Activated CD4-positive, alpha-beta T cell treated with anti-CD3 and anti-CD28 coated beads for 48 hours (primary cell): ENCODE results near the gene FAM184A.
"Not testable (repeated sequence)": the region's sequence is repeated elsewhere in the genome, so short reads cannot be mapped to it uniquely, and the experiment has no call there.

Experiments used
- DNase-seq: peaks from one replicate; pipeline ENCODE4 v3.0.0-alpha.2; 2020

Gene FAM184A

DNA sequence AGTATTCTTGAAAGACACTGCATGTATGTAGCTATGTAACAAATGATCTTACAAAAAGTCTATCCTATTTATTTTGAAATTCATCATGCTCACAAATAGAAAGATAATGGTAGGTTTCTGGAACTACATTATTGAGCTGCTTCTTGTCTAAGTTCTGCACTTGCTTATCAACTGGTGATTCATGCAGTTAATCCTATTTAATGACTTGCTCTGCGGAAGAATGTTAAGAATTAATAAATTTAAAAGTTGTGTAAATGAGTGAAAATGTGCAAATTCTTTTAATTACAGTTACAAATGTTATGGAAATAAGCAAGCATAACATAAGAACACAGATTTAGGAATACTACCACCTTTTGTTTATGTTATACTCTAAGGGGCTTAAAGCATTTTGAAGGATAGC, 76.4 kb downstream of the FAM184A start:
- DNase-seq, result no peak

DNA sequence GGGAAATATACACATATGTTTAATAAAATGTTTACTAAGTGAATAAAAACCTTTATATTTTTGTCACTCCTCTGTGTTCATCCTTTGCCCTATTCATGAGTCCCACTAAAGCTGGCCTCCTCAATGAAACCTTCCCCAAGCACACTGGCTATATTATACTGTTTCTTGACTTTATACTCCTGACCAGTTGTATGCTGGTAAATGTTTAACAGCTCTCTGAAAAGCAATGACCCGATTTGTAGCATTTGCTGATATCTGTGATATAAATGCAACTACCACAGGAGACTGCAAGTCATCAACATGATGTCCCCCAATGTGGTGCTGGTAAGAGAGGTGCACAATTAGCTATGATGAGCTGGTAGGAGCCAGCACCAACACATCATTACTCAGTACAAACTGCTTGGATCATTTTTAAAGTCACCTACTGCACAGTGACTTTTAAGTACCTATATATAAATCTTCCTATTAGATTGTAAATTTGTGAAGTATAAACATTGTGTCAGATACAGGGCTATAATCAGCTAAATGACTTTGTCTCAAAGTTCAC, 78.9 kb downstream of the FAM184A start:
- DNase-seq, result no peak

DNA sequence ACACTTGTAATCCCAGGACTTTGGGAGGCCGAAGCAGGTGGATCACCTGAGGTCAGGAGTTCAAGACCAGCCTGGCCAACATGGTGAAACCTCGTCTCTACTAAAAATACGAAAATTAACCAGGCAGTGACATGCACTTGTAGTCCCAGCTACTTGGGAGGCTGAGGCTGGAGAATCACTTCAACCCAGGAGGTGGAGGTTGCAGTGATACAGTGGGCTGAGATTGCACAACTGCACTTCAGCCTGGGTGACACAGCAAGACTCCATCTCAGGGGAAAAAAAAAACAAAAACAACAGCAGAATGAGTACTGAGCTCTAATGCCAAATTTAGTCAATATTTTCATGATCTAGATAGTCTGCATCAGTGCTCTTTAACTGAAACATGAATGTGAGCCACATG, 81.0 kb downstream of the FAM184A start:
- DNase-seq, result not testable (repeated sequence)

DNA sequence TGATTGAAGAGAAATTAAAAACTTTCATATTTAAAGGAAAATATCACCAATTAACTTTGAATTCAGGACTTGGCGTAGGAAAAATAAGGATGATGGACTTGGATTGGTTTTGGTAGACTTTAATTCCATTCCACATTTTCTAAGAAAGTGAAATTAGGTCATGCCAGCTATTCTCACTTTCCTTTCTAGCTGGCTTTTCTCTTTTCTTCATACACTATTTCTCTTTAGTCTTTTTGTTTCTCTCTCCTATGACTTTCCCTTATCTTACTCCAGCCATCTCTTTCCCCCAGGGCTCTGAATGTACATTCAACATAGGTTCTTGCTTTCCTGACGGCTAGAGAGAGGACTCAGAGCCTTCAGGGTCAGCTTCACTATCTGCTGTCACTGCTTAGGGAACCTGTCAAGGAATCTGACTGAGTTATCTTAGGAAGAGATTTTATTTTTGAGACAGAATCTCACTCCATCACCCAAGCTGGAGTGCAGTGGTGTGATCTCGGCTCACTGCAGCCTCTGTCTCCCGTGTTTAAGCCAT, 82.1 kb downstream of the FAM184A start:
- DNase-seq, result no peak

DNA sequence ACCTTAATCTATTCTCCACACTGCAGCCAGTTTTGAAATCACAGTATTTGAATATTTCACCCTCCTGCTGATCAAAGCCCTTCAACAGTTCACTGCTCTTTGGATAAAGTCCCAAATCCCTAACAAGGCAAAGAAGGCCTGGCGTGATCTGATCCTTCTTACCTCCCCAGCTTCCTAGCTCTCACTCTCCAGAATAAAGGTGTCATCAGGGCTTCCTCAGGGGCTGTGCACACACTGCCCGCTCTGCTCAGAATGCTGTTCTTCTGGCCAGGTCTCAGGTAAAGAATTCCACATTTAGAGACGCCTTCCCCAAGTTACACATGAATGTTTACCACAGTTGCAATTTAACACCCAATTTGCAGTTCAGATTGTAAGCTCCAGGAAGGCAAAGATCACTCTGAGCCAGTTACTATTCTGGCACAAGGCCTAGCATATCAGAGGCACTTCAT, 84.6 kb downstream of the FAM184A start:
- DNase-seq, result no peak

DNA sequence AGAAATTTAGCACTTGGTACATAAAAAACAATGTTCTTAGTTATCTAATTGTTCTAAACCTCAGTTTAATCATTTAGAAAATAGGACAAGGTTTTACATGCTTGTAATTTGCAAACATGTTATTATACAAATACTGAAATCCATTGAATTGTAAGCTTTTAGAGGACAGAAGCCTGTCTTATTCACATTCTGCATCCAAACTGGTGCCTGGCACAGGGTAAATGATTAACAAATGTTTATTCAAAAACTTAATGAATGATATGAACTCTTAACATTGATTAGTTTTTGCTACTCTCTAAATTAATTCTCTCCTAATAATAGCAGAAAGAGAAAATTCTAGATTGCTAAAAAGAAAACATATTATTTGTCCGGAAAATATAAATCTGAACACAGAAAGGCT, 85.1 kb downstream of the FAM184A start:
- no peak for DNase-seq

DNA sequence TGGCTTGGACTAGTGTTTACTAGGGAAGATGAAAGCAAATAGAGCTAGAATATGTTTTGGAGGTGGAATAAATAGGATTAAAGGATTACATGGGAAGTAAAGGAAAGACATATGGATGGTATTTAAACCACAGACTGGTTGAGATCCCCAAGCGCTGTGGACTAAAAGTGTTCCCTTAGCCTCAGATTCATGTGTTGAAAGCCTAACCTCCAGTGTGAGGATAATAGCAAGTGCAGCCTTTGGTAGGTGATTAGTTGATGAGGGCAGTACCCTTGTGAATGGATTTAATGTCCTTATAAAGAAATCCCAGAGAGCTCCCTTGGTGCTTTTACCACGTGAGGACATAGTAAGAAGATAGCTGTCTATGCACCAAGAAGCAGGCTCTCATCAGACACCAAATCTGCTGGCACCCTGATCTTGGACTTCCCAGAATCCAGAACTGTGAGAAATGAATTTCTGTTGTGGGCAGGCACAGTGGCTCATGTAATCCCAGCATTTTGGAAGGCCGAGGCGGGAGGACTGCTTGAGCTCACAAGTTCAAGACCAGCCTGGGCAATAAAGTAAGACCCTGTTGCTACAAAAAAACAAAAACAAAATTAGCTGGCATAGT, 86.2 kb downstream of the FAM184A start:
- no peak for DNase-seq

DNA sequence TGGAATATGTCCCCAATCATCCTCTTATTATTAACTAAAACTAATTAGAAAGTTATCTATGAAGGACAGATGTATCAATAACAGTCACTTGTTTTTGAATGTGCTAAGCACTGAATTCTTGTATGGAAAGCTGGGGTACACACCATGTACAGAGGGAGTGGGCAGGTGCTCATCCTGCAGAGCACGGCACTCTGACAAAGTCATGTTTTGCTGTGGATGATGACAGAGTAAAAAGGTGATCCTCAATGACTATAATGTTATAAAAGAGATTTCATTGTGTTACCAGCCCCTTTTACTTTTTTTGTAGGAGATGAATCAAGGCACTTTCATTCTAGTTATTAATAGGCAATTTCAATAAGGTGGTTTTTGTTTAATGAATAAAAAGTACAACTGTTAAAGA, 92.2 kb downstream of the FAM184A start:
- DNase-seq, result no peak

DNA sequence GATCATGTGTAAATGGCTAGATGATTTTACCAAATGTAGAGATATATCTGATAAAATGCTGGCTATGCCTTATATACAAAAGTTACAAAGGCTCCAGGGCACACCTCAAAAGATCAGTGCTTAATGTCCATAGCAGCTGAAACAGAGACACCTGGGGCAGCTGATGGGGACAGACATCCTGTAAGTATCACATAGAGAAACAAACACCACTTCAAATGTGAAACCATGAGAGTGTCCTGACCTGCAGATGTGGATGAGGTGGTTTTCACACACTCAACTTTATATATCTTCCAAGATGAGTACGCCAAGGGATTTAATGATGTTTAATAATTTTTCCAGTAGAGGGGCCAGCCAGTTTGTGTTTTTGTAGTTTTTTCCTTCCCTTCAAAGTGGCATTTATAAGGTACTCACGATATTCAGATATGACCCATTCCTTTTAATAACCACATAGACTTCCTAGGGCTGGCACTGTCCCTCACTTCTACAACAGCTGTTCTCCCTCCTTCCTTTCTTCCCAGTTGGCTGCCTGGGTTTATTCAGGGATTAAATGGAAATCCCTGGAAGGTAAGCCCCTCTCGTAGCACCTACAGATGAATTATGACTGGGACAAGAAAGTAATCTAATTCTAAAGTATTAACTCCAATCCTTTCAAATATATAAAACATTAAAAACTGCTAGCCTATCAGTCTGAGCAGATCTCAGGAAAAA, 93.2 kb downstream of the FAM184A start:
- DNase-seq, result no peak

DNA sequence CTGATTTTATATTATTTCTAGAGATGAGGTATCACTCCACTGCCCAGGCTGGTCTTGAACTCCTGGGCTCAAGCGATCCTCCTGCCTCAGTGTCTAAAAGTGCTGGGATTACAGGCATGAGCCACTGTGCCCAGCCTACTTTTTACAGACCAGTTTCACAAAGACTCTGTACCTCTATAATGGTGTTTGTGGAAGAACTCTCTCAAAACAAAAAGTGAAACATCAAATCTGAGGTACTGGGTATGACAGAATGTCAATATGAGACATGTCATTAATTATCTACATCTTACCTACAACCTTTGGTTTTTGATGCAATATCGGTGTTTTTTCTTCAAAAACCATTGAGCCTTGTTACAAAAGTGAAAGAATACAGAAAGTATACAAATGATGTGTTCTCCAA, 94.1 kb downstream of the FAM184A start:
- no peak for DNase-seq

DNA sequence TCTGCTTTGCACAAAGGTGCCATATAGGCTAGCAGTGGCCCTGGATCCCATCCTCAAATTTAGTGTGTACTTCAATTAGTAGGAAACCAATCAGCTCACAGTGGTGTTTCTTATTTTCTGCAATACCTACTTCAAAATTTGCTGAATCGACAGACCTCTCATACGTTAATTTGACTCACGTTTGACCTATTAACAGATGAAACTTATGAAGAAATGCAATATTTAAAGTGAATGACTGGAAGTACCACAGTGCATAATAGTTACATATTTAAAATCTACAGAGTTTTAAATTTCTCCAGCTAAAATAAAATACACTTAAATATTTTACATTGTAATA, 95.9 kb downstream of the FAM184A start:
- no peak for DNase-seq

DNA sequence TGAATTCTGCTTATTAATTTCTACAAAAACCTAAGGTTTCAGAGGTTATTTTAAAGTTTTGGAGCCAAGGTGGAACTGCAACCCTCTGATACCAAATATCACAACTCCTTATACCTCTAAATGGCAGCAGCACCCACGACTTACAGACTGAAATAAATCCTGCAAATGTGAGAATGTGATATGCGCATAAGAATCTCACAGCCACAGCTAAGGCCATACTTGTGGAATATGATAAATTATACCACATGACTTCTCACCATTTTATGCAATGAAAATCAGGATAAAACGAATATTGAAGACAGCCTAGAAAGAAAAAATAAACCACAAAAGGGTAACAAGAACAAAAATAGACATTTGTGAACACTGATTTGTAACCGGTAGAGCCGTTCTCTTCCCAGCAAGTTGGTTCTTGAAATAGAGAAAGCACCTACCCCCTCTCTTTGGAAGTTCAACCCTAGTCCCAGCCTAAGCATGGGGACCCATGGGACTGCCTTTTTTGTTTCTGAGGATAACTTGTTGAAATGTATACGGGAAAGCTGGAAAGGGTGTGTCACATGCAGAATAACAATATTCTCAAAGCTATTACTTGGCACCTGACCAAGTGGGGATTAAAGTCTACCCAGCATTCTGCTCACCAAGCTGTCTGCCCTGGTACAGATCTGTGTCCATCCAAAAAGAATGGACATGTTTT, 96.4 kb downstream of the FAM184A start:
- no peak for DNase-seq

DNA sequence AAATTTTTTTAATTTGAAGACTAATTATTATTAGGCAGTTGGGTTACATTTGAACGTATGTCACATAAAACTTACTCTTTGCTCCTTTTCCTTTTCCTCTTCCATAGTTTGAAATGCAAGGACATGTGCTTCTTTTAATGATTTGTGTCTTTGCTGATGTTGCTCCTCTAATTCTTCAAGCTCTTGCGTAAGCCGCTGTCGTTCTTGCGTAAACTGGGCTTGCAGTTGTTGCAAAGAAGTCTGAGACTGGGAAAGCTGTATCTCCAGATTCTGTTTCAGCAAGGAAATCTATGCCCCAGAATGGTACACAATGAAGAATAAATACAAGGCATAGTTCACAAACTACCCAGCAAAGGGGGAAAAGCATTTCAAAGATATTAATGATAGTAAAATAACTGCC, 98.4 kb downstream of the FAM184A start:
- DNase-seq, result no peak

DNA sequence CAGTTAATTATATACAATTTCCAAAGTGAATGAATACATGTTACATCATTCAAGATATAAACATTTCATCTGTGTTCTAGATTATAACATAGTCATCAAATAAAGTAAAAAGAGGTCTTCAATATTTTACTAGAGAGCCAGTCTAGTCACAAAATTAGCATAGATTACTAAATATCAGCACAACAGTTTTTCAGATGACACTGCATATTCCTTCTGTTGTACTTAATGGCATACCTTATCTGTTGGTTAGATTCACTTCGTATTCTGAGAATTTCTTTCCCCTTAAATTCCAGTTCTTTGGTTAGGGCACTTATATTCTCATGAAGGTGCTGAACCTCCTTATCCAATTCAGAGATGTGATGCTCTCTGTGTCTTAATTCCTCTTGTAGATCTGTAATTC, 103.7 kb downstream of the FAM184A start:
- no peak for DNase-seq

DNA sequence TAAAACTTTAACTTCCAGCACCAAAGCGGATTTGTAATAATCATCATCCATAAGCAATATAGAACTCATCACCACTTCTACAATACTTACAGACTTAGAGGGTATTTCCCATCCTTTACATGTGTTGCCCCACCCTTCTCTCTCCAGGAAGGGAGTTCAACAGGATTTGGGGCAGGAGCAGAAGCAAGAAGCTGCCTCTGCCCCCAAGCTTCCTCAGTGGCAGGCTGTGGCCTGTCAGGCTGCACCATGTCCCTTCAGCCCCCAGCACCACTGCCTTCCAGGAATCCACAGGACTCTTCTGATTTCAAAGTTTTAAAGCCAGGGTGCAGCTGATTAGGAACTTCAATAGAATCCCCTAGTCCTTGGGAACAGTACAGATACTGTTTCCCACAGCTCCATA, 106.8 kb downstream of the FAM184A start:
- DNase-seq, result no peak

DNA sequence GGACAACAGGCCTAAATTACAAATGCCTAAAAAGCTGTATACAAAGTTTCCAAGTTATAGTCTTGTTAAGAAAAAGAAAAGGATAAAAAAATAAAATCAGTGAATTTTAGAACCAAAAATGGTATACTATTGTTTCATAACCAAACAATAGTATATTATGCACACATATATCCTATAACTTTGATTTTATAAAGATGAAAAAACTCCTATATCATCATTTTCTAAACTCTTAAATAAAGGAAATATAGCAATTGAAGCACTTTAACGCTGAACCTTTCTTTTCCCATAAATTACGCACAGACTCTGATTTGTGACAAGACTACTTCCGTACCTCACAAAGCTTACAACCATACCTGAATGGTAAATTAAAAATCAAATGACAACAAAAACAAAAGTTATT, 107.6 kb downstream of the FAM184A start:
- DNase-seq, result no peak

DNA sequence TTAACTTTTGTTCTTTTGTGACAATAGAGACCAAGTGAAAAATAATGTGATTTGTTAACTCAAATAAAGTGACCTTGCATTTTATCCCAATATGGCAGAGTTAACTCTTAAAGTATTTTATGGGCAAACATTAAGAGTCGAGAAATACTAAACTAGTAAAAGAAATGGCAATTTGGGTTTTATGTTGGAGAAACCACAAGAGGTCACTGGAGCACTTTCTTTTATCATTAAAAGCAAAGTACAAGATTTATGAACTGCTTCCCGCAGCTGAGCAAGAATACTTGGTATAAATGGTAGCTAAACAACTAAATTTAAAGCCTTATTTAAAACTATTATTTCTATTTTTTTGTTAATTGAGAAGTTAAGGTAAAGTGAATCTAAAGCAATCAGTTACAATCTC, 110.0 kb downstream of the FAM184A start:
- no peak for DNase-seq

DNA sequence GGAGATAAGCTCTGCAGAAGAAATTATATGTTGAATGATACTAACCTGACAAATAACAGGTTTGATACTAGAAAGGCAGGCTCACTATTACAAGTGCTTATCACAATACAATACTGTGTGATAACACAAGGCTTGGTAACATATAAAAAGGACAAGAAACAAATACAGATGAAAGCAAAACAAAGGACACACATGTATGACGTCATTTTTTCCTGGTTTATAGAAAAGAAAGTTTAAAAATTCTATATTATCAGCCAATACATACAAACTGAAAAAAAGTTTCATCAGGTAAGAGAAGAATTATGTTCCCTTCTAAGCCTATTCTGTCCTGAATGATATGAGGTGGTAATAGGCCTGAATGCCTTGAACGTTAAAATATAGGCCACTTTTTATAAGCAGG, 111.2 kb downstream of the FAM184A start:
- no peak for DNase-seq

DNA sequence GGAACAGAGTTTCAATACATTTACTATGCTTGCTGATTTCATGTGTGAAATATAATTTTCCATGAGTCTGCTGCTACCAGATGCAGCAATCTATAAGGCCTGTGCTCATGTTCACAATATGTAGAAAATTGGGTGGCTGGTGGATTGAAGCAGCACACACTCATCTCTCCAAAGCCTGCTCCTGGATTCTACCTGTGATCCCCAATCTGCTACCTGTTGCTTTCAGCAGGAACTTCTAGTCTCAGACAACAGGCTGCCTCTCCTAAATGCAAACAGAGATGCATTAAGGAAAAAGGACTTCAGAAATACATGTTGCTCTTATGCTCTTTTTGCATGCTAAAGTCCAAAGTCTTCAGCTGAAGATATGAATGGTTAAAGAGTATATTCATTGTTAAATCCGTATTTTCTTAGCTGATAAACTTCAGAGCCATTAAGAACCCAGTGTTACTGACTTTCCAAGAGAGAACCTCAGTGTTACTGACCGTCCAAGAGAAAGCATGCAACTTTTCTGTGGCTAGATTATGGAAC, 112.6 kb downstream of the FAM184A start:
- no peak for DNase-seq

DNA sequence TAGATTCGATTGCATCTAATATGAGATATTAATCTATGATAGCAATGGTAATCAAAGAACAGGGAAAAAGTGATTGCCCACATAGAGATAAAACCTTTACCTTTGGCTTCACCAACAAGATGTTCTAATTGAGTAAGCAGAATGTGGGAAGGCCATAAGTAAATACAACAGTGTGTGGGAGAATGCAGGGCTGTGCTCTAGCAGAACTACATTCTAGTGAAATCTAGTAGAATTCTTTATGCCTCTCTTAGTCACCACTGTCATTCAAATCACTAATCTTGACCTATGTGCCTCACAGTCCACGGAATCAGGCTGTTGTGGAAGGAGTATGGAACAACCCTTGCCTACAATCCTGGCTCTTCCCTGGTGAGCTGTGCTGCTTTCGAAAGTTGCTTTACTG, 113.1 kb downstream of the FAM184A start:
- no peak for DNase-seq

DNA sequence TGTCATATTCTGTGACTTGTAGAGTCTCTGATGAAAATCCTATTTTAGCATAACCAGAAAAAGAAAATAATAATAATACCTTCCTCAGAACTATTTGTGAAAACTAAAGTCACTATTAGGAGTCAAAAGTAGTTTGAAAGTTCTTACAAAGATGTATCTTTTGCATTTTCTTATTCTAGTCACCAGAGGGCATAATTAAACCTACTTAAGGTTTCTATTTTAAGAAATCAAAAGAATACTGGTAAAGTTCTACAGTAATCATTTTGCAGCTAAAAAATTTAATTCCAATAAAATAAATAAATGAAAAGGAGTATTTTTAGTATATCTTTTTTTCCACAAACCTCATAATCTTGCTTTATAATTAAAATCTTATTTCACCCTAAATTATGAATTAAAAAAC, 115.5 kb downstream of the FAM184A start:
- no peak for DNase-seq

DNA sequence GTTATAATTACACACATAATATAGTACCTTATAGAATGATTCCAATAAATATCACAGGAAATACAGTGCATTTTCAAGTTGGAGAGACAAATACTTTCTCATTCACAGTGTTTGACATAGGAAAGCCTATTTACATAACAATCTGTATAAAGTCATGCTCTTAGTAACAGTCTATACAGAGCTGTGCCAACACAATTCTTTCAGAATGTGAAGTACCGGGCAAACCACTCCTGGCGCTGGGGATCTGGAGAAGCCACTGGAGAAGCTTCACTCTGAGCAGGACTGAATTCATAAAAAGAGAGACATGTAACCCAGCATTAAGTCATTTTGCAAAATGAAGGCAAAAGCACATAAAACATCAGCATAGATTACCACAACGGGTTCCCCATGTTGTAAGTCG, 118.6 kb downstream of the FAM184A start:
- no peak for DNase-seq

DNA sequence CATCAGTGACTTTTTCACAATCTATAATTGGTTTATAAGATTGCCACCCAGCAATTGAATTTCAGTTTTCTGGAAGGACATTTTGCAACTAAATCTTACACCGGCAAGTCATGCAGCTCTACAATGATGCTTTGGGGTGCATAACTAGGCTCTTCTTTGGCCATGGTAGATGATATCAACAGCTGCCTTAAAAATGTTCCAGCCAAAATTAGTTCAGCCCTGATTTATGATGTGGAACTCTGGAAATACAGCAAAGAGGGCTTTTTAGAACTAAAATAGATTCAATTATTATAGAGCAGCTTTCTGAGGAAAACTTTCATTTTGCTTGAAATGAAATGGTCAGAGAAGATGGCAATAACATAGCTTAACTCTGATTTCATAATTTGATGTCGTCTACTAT, 125.1 kb downstream of the FAM184A start:
- no peak for DNase-seq

DNA sequence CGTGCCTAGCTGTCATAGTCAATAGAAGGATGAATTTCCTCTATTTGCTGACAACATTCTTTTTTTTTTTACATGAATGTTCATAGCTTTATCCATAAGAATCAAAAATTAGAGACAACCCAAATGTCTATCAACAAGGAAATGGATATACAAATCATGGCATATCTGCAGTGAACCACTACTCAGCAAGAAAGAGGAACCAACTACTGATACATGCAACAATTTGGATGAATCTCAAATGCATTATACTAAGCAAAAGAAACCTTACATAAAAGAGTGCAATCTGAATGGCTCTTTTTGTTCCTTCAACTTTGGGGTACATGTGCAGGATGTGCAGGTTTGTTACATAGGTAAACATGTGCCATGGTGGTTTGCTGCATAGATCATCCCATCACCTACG, 125.8 kb downstream of the FAM184A start:
- no peak for DNase-seq
